Ovary (tissue), 9 donors: ENCODE results near the gene GNAT3. TPM values are rescaled to one million over a fixed set of nuclear protein-coding genes. Genes with fewer than 3 reads are reported as not detected.

Experiments
- DNase-seq, 5 donors: peaks; one replicate each; pipeline ENCODE4 v3.0.0-alpha.2; 2019 to 2020
- H3K27ac ChIP-seq, 2 donors: fragments of 200-600 bp; one replicate each; pipeline versions ENCODE4 v1.5.1 to v1.8.0; 2019 to 2022
- H3K27me3 ChIP-seq: fragments of 200-600 bp; one replicate; pipeline ENCODE4 v1.8.0; 2022
- H3K36me3 ChIP-seq: fragments of 200-600 bp; sonication (generic); one replicate; pipeline ENCODE4 v1.5.1; 2019
- H3K4me1 ChIP-seq: one replicate; pipeline ENCODE4 v1.8.1; 2013; ENCODE audit warnings: mild to moderate bottlenecking, moderate library complexity; ENCODE audit not compliant: insufficient read depth
- H3K4me3 ChIP-seq: fragments of 200-600 bp; sonication (generic); one replicate; pipeline ENCODE4 v1.5.1; 2017
- H3K9me3 ChIP-seq, 2 donors: fragments of 200-600 bp in 1 of 2; sonication (generic) in 1 of 2; one replicate each; pipeline versions ENCODE4 v1.5.1 to v1.8.1; 2013 to 2019; ENCODE audit warnings: mild to moderate bottlenecking in 1 of 2, moderate library complexity in 1 of 2
- EP300 ChIP-seq: sonication (generic); formaldehyde crosslinking; IDR thresholded peaks from one replicate; pipeline ENCODE4 v1.6.1; 2017; ENCODE audit warnings: antibody characterized with exemption
- POLR2A ChIP-seq: fragments of 450-650 bp; IDR thresholded peaks from one replicate; pipeline ENCODE4 v1.6.1; 2017; ENCODE audit warnings: antibody characterized with exemption, mild to moderate bottlenecking, moderate library complexity
- intact Hi-C, 4 donors: fragments of 100-400 bp; cut with DNase I; formaldehyde crosslinking; loops; one replicate each; pipeline versions ENCODE4 v1.11.0 to v1.15.1; 2022 to 2023
- polyA plus RNA-seq, 2 donors: library from polyadenylated mRNA; stranded (reverse); fragments of 200-250 nt in 1 of 2; fragments of 350-450 nt in 1 of 2; fragmentation: Illumina TruSeq in 1 of 2; extraction: RNeasy Lipid Tissue Mini Kit (QIAGEN cat#74804) in 1 of 2; gene quantifications; one replicate each; pipeline ENCODE4 v1.2.3, GENCODE V29; 2013 to 2014
- total RNA-seq, 7 donors: library from RNA; depleted of rRNA in 2 of 7; stranded (reverse); fragments of >200 nt in 2 of 7; fragmentation: NEBNext Ultra II Directional in 3 of 7; extraction: Animal tissue kit (Norgen Biotek cat#: 25700) in 3 of 7; gene quantifications; one replicate each; pipeline versions ENCODE4 v1.1.0 to v1.2.4, GENCODE V29; 2016 to 2023
- TF ChIP-seq, protein P1 (sequence below), 3 donors: fragments of 450-650 bp in 2 of 3; fragments of 200-600 bp in 1 of 3; IDR thresholded peaks; one replicate each; pipeline versions ENCODE4 v1.5.1 to v1.8.0; 2016 to 2022; ENCODE audit warnings: antibody characterized with exemption in 3 of 3, mild to moderate bottlenecking in 1 of 3
- donor health status: DM: no; HTN: no; CAD: no; lungs with moderate emphysema.
- donor health status: DM: no; HTN: no; CAD: no.
- donor health status: Bipolar disorder and iron deficiency.
- donor health status: DM: yes; HTN: yes; CAD: no.
- donor health status: DM: no; HTN: no; CAD: no.
- donor health status: DM: yes; HTN: yes; CAD: no.

GNAT3 gene
- total and polyA plus RNA-seq, 9 donors: not detected

DNA sequence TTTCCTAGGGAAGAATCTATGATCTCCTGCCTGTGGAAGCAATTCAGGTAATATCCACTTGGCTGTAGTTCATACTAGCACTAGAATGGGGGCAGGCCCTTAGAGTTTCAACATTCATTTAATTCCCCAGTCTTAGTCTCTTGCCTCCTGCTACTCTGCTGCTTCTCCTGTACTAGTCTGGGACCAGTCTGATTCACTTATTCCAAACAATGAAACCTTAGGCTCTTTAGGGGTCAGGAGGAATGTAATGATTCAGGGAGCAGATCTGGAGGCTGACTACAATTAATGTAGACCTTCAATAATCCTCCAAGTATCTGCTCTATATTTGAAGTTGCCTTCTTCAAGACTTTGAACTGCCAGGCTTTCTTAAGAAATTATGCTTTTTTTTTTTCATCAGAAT lies 101.8 kb downstream of the GNAT3 start:
- intact Hi-C loops: no loop called here
- Histone ChIP-seq H3K36me3 (no peaks in the 10 kb centered on the region), H3K4me3 (no peak overlapping the region), H3K27me3 (no peaks in the 10 kb centered on the region), H3K27ac (no peak overlapping the region), H3K9me3 (no peaks in the 10 kb centered on the region), H3K4me1 (no peaks in the 10 kb centered on the region)
- TF ChIP-seq EP300: no peak
- TF ChIP-seq, protein P1, sequence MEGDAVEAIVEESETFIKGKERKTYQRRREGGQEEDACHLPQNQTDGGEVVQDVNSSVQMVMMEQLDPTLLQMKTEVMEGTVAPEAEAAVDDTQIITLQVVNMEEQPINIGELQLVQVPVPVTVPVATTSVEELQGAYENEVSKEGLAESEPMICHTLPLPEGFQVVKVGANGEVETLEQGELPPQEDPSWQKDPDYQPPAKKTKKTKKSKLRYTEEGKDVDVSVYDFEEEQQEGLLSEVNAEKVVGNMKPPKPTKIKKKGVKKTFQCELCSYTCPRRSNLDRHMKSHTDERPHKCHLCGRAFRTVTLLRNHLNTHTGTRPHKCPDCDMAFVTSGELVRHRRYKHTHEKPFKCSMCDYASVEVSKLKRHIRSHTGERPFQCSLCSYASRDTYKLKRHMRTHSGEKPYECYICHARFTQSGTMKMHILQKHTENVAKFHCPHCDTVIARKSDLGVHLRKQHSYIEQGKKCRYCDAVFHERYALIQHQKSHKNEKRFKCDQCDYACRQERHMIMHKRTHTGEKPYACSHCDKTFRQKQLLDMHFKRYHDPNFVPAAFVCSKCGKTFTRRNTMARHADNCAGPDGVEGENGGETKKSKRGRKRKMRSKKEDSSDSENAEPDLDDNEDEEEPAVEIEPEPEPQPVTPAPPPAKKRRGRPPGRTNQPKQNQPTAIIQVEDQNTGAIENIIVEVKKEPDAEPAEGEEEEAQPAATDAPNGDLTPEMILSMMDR (IDR thresholded peaks at IDR 0.05): no peak
- TF ChIP-seq POLR2A: no peak
- no peak for DNase-seq

Other genes starting within 250 kb of the GNAT3 start
- 10 to 100 TPM in 3 of 7 donors, 1 to 10 TPM in 4; 3.1 to 16.1 (median 8.9) TPM for gene CD36, start 126.6 kb upstream of the GNAT3 start, total RNA-seq
- 10 to 100 TPM in 1 of 2 donors, 1 to 10 TPM in 1; 9.1 to 55.4 TPM for gene CD36, start 126.6 kb upstream of the GNAT3 start, polyA plus RNA-seq